Urinary bladder (tissue), 4 donors: Measurements from ENCODE around the gene SPDYC. TPM values are rescaled to one million over a fixed set of nuclear protein-coding genes. Genes with fewer than 3 reads are reported as not detected.

ENCODE experiments used
- DNase-seq: peaks from one replicate; pipeline ENCODE4 v3.0.0-alpha.2; 2015; ENCODE audit errors: extremely low spot score
- H3K27ac ChIP-seq: one replicate; pipeline ENCODE4 v1.5.1; 2013; ENCODE audit warnings: low read depth, mild to moderate bottlenecking, moderate library complexity
- H3K36me3 ChIP-seq: one replicate; pipeline ENCODE4 v1.6.1; 2013; ENCODE audit warnings: mild to moderate bottlenecking, moderate library complexity; ENCODE audit not compliant: insufficient read depth
- H3K4me1 ChIP-seq: one replicate; pipeline ENCODE4 v1.6.1; 2013; ENCODE audit warnings: mild to moderate bottlenecking, moderate library complexity; ENCODE audit not compliant: insufficient read depth
- H3K4me3 ChIP-seq: one replicate; pipeline ENCODE4 v1.5.1; 2013; ENCODE audit warnings: low read depth, low read length
- WGBS: extraction: QIAGEN DNeasy Blood & Tissue Kit; methylation state at CpG from one replicate; pipeline ENCODE4 v1.1.7; 2013; 5-methylcytosine and 5-hydroxymethylcytosine counted together
- polyA plus RNA-seq: library from polyadenylated mRNA; stranded (reverse); fragments of 200-250 nt; gene quantifications from one replicate; pipeline ENCODE4 v1.2.3, GENCODE V29; 2013
- total RNA-seq: library from RNA; depleted of rRNA; stranded (reverse); fragments of >200 nt; gene quantifications from one replicate; pipeline ENCODE4 v1.2.3, GENCODE V29; 2014
- donor health status: healthy with polysubstance abuse.
- donor health status: healthy.

Gene SPDYC
- total RNA-seq (not detected), polyA plus RNA-seq (not detected)

DNA sequence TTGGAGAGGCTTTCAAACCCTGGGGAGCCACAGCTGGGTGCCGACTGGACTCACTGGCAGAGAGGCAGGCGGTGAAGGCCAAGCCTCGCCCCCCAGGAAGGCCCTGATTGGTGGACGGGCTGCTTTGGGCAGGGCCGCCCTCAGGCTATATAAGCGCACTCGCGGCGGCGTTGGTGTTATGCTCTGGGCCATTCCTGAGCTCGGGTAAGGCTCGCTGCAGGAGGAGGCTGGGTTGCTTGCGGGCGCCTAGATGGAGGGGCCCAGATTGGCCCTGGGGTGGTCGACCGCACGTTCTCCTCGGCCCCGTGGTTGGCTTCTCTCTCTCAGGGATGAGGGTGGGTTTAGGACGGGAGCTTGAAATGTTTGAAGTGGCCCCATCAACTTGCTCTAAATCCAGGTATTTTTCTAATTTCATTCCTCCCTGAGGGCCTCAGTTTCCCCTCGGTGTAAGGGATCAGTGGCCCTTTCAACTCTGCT, at the start of gene SPDYC:
Gene SPDYC (plus strand): TSS at position 176 of the 477 bp plus-strand sequence. CDS start 1,125 bp downstream, outside the sequence.
- no peak for DNase-seq
- H3K27ac ChIP-seq: no peak within 1 kb of the TSS
- H3K4me1 ChIP-seq: no peaks in the 10 kb centered on the region
- no peaks in the 10 kb centered on the region for H3K36me3 ChIP-seq
- H3K4me3 ChIP-seq: no peak within 1 kb of the TSS
- 93% methylated on average over 21 of the region's 21 CpGs for WGBS

GRCh38 chr11:65120831-65121230, 49.2 kb upstream of the SPDYC start:
- Histone ChIP-seq H3K4me3 (peak overlapping the region; percentile 71), H3K4me1 (no peaks in the 10 kb centered on the region), H3K36me3 (no peaks in the 10 kb centered on the region), H3K27ac (no peak overlapping the region)
- 92% methylated on average over 3 of the region's 3 CpGs for WGBS
- DNase-seq: no peak

DNA sequence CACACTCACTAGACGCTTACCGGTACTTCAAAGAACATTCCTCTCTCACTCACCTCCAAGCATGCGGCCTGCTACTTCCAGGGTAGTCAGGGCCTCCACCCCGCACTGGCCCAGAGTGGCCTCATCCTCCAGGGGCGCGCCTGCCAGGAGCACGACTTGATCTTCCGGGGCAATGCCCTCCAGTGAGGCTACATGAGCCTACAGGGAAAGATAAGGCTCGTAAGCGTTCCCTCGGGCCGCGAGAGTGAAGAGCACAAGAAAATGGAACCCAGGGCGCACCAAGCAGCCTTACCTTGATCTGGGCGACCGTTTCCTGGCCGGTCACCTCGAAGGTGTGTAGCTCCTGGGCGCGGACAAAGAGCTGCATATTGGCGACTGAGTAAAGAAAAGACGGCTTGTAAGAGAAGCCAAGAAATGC, 48.6 kb upstream of the SPDYC start:
- 2% methylated on average over 22 of the region's 22 CpGs for WGBS
- H3K36me3 ChIP-seq: no peaks in the 10 kb centered on the region

GRCh38 chr11:65121865-65122696, 48.0 kb upstream of the SPDYC start, which contains the start of the genes FAU and MRPL49:
Gene FAU (minus strand): TSS chr11:65122134. CDS start chr11:65121813, 321 bp downstream.
Gene MRPL49 (plus strand): TSS chr11:65122321. CDS start chr11:65122347, 26 bp downstream.
- peak; percentile 88 for DNase-seq
- WGBS: under 1% methylated on average over 64 of the region's 64 CpGs
- Histone ChIP-seq H3K4me1 (no peaks in the 10 kb centered on the region), H3K4me3 (peak within 1 kb of the TSS; percentile 71), H3K27ac (peak within 1 kb of the TSS; percentile 91), H3K36me3 (no peaks in the 10 kb centered on the region)

More for the DNA sequence above, 48.6 kb upstream of the SPDYC start:
- Histone ChIP-seq H3K4me1 (no peaks in the 10 kb centered on the region), H3K27ac (peak overlapping the region; percentile 91), H3K4me3 (peak overlapping the region; percentile 71)
- no peak for DNase-seq

- H3K4me1 ChIP-seq: no peaks in the 10 kb centered on the region
- peaks cover 3% of the 10 kb centered on the region for H3K36me3 ChIP-seq
- no peak overlapping the region for H3K27ac ChIP-seq
- H3K4me3 ChIP-seq: no peak overlapping the region
- 89% methylated on average over 5 of the region's 5 CpGs for WGBS
- no peak for DNase-seq
Measured at GRCh38 chr11:65124480-65125196, 45.4 kb upstream of the SPDYC start.

DNA sequence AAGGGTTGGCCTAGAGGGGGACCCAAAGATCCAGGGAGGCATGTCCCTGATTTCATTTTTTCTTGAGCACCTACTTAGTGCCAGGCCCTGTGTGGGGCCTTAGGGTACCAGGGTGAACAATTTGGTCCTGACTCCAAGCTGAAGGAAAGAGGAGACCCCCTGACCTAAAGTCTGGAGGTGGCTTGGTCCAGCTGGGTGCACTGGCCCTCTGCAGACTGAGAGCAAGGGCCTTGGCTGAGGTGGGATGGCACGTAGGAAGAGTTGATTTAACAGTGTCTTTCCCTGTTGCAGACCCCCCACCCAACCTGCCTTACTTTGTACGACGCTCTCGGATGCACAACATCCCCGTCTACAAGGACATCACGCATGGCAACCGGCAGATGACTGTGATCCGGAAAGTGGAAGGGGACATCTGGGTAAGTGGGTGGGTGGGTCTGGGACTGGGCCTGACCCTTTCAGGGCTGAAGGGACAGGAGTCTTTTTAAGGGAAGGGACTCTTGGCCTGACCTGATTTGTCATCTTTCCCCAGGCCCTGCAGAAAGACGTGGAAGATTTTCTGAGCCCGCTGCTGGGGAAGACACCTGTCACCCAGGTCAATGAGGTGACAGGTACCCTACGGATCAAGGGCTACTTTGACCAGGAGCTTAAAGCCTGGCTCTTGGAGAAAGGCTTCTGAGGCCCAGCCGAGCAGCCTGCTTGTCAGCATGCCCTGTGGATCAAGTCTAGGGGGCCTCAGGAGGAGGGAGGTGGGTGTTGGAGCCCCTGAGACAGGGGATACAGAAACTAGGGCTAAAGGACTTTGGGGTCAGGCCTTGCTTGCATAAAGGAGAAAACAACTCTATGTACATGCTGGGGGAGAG, 44.6 kb upstream of the SPDYC start:
- H3K4me3 ChIP-seq: no peak overlapping the region
- 89% methylated on average over 12 of the region's 12 CpGs for WGBS
- DNase-seq: no peak
- H3K4me1 ChIP-seq: no peaks in the 10 kb centered on the region
- H3K27ac ChIP-seq: no peak overlapping the region
- peaks cover 7% of the 10 kb centered on the region for H3K36me3 ChIP-seq

- DNase-seq: no peak
- H3K4me1 ChIP-seq: no peaks in the 10 kb centered on the region
- H3K4me3 ChIP-seq: no peak overlapping the region
- peaks cover 11% of the 10 kb centered on the region for H3K36me3 ChIP-seq
- H3K27ac ChIP-seq: no peak overlapping the region
- 75% methylated on average over 6 of the region's 6 CpGs for WGBS
Measured at GRCh38 chr11:65126624-65127274, 43.3 kb upstream of the SPDYC start.

DNA sequence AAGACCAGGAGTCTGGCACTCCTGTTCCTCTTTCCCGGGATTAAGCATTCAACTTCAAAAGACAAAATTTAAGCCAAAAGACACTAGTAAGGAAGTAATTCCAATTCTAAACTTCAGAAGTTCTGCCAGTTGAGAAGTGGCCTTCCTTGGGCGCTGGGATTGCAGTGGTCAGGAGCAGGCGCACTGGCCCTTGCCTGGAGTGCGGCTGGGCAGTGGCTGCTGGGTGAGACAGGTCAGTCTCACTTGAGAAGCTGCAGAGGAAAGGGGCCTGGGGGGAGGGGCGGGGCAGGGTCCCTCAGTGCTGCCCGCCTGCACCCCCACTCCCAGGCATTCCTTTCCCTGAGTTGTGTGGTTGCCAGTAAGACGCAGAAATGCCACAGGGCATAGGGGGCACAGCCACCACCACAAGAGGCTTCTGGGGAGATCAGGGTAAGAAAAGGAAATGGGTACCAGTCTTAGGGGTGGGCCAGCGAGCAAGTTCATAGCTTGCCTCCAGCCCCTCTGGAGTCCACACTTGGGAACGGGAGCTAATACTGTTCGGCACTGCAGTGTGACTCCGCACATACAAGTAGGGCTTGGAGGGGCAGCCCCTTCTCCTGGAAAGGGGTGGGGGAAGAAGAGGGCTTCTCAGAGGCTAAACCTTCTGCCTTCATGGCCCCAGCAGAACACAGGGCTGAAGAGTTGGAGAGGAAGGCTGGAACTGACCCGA, 42.4 kb upstream of the SPDYC start:
- DNase-seq: no peak
- 77% methylated on average over 12 of the region's 12 CpGs for WGBS

DNA sequence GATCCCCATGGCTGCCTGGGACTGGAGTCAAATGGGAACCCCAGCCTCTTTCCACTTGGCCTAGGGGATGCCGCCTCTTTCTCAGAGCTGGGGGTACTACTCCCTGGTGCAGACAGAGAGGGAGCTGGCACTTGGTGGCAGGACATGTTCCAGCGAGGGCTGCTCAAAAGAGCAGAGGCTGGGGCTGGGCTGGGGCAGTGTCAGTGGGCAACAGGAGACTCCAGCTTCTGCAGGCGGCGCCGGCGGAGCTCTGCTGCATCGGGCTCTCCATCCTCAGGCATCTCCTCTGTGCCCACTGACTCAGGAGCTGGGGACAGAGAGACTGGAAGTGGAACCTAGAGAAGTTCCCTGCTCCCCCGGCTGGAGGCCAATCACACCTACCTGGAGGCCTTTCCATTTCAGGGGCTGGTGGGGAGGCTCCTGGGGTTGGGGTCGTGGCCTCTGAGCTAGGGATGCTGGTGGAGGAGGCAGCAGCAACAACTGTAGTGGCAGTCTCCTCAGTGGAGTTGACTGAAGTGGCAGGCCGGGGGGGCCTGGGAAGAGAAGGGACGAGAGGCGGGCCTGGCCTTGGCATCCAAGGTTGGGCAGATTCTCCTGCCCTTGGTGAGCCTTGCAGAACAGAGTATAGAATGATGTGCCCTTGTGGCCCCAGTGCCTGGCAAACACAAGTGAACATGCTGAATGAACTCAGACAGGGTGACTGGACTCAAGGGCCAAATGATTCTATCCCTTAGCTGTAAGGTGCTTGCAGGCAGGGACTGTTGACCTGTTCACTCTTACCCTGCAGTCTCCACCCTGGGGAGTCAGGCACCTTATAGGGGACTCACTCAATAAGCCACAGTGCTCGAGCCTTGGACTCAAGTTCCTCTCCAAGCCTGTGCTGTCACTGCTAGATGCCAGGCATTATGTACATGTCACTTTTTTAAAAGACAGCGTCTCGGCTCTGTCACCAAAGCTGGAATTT, 41.6 kb upstream of the SPDYC start:
- 86% methylated on average over 15 of the region's 15 CpGs for WGBS
- no peak for DNase-seq
- no peak overlapping the region for H3K27ac ChIP-seq
- H3K4me3 ChIP-seq: no peak overlapping the region
- no peaks in the 10 kb centered on the region for H3K4me1 ChIP-seq
- H3K36me3 ChIP-seq: peaks cover 11% of the 10 kb centered on the region

More for the DNA sequence above, 42.4 kb upstream of the SPDYC start:
- Histone ChIP-seq H3K4me3 (no peak overlapping the region), H3K4me1 (no peaks in the 10 kb centered on the region), H3K27ac (no peak overlapping the region), H3K36me3 (peaks cover 11% of the 10 kb centered on the region)

- DNase-seq: no peak
- Histone ChIP-seq H3K4me1 (no peaks in the 10 kb centered on the region), H3K27ac (no peak overlapping the region), H3K4me3 (no peak overlapping the region), H3K36me3 (peaks cover 11% of the 10 kb centered on the region)
- 86% methylated on average over 13 of the region's 13 CpGs for WGBS
Measured at GRCh38 chr11:65129649-65130441, 40.2 kb upstream of the SPDYC start.
